Esophagus (tissue), 2 donors: ENCODE data around the gene SLC22A15. TPM values are rescaled to one million over a fixed set of nuclear protein-coding genes. Genes with fewer than 3 reads are reported as not detected.
"Not testable (repeated sequence)": the region's sequence is repeated elsewhere in the genome, so short reads cannot be mapped to it uniquely, and the experiment has no call there.

ENCODE experiments used
- H3K27ac ChIP-seq, 2 donors: one replicate each; pipeline ENCODE4 v1.5.1; 2013; ENCODE audit warnings: low read depth in 2 of 2, mild to moderate bottlenecking in 2 of 2, inconsistent platforms in 1 of 2, low read length in 1 of 2, moderate library complexity in 1 of 2
- H3K27me3 ChIP-seq, 2 donors: one replicate each; pipeline ENCODE4 v1.6.1; 2013; ENCODE audit warnings: low read length in 2 of 2, control low read depth in 1 of 2, mild to moderate bottlenecking in 1 of 2; ENCODE audit not compliant: insufficient read depth in 2 of 2, control insufficient read depth in 1 of 2
- H3K36me3 ChIP-seq, 2 donors: one replicate each; pipeline ENCODE4 v1.6.1; 2013; ENCODE audit warnings: low read length in 1 of 2; ENCODE audit not compliant: control insufficient read depth in 2 of 2, insufficient read depth in 2 of 2
- H3K4me1 ChIP-seq, 2 donors: one replicate each; pipeline ENCODE4 v1.6.1; 2013; ENCODE audit warnings: low read length in 1 of 2; ENCODE audit not compliant: control insufficient read depth in 2 of 2, insufficient read depth in 2 of 2
- H3K4me3 ChIP-seq, 2 donors: one replicate each; pipeline ENCODE4 v1.5.1; 2013; ENCODE audit warnings: low read length in 2 of 2, mild to moderate bottlenecking in 2 of 2, low read depth in 1 of 2, moderate library complexity in 1 of 2
- H3K9me3 ChIP-seq, 2 donors: one replicate each; pipeline ENCODE4 v1.6.1; 2013; ENCODE audit warnings: mild to moderate bottlenecking in 2 of 2, low read depth in 1 of 2, low read length in 1 of 2, moderate library complexity in 1 of 2; ENCODE audit not compliant: control insufficient read depth in 2 of 2, insufficient read depth in 1 of 2
- WGBS, 2 donors: extraction: QIAGEN DNeasy Blood & Tissue Kit; methylation state at CpG; one replicate each; pipeline ENCODE4 v1.1.7; 2013; 5-methylcytosine and 5-hydroxymethylcytosine counted together
- polyA plus RNA-seq, 2 donors: library from polyadenylated mRNA; stranded (reverse); fragments of 200-250 nt; gene quantifications; one replicate each; pipeline ENCODE4 v1.2.3, GENCODE V29; 2013
- donor health status: healthy with polysubstance abuse.
- donor health status: Bipolar disorder and iron deficiency.

Gene SLC22A15
- polyA plus RNA-seq, 2 donors, result 3.1 to 5.1 TPM

DNA sequence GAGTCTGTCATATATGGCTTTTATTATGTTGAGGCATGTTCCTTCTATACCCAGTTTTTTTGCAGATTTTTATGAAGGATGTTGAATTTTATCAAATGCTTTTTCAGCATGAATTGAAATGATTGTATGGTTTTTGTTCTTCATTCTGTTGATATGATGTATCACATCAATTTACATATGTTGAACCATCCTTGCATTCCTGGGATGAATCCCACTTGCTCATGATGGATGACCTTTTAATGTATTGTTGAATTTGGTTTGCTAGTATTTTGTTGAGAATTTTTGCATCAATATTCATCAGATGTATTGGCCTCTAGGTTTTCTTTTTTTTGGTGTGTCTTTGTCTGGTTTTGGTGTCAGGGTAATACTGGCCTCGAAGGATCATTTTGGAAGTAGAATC, 21.6 kb downstream of the SLC22A15 start:
- H3K36me3 ChIP-seq, H3K4me3 ChIP-seq: not testable (repeated sequence)
- WGBS, 2 donors, result 91 to 96% methylated on average over 1 of the region's 1 CpG

DNA sequence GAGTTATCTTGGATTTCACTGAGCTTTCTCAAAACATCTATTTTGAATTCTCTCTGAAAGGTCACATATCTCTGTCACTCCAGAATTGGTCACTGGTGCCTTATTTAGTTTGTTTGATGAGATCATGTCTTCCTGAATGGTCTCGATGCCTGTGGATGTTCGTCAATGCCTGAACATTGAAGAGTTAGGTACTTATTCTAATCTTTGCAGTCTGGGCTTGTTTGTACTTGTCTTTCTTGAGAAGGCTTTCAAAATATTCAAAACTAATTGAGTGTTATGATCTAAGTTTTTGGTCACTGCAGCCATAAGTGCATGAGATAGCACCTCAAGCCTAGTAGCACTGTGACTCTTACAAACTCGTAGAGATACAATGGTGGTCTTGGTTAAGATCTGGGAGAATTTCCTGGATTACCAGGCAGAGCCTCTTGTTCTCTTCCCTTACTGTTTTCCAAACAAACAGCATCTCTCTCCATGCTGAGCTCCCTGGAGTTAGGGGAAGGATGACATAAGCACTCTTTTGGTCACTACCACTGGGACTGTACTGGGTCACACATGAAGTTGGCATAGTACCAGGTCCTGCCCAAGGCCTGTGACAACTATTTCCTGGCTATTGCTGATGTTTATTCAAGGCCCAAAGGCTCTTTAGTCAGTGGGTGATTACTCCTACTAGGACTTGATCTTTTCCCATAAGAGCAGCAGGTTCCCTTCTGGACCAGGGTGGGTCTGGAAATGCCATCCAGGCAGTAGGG, 25.6 kb downstream of the SLC22A15 start:
- Histone ChIP-seq H3K9me3 (no peaks in the 10 kb centered on the region), H3K27me3 (no peaks in the 10 kb centered on the region), H3K4me1 (peaks cover 0 to 3% of the 10 kb centered on the region in 2 donors), H3K4me3 (no peak overlapping the region), H3K27ac (no peak overlapping the region), H3K36me3 (no peaks in the 10 kb centered on the region)
- WGBS, 2 donors, result 44 to 62% methylated on average over 3 of the region's 3 CpGs

More for the DNA sequence above, 21.6 kb downstream of the SLC22A15 start:
- not testable (repeated sequence) for H3K4me1 ChIP-seq, H3K27me3 ChIP-seq, H3K9me3 ChIP-seq, H3K27ac ChIP-seq

DNA sequence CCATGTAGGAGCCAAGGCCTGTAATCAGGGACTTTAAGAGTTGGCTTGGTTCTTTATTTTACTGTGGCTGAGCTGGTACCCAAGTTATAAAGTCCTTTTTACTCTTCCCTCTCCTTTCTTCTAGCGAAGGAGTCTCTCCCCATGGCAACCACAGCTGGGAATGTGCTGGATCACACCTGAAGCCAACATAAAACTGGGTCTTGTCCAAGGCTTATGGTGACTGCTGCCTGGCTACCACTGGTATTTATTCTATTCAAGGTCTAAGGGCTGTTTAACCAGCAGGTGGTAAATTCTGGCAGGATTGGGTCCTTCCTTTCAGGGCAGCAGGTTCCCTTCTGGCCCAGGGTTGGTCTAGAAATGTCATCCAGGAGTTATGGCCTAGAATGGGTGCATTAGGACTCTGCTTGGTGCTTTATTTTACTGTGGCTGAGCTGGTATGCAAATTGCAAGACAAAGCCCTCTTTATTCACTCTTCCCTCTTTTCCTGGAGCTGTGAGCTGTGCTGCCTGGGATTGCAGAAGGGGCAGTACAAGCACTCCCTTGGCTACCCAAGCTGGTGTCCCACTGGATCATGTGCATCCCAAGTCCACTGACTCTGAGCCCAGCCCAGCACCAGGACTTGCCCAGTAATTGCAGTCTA, 26.6 kb downstream of the SLC22A15 start:
- Histone ChIP-seq H3K4me1 (peaks cover 0 to 3% of the 10 kb centered on the region in 2 donors), H3K27me3 (no peaks in the 10 kb centered on the region), H3K36me3 (no peaks in the 10 kb centered on the region), H3K4me3 (no peak overlapping the region), H3K9me3 (no peaks in the 10 kb centered on the region), H3K27ac (no peak overlapping the region)
- WGBS, 2 donors, result 50 to 55% methylated on average over 1 of the region's 1 CpG

DNA sequence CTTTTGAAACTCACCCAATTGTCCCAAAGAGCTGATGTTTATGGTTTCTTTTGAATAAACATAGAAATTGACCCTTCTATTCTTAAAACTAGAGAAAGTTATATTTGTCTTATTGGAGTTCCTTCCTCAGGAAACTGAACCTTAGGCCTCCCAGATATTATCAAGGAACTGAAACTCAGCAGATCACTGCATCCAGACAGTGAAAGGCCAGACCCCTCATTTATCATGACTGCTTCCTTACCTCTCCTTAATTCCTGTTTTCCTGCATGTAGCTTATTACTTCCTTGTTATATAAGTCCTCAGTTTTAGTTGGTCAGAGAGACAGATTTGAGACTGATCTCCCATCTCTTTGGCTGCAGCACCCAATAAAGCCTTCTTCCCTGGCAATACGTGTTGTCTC, 27.5 kb downstream of the SLC22A15 start:
- Histone ChIP-seq H3K27me3 (no peaks in the 10 kb centered on the region), H3K27ac (no peak overlapping the region), H3K4me1 (peaks cover 0 to 3% of the 10 kb centered on the region in 2 donors), H3K9me3 (no peaks in the 10 kb centered on the region), H3K36me3 (no peaks in the 10 kb centered on the region), H3K4me3 (no peak overlapping the region)
- 83 to 88% methylated on average over 1 of the region's 1 CpG for WGBS, 2 donors

DNA sequence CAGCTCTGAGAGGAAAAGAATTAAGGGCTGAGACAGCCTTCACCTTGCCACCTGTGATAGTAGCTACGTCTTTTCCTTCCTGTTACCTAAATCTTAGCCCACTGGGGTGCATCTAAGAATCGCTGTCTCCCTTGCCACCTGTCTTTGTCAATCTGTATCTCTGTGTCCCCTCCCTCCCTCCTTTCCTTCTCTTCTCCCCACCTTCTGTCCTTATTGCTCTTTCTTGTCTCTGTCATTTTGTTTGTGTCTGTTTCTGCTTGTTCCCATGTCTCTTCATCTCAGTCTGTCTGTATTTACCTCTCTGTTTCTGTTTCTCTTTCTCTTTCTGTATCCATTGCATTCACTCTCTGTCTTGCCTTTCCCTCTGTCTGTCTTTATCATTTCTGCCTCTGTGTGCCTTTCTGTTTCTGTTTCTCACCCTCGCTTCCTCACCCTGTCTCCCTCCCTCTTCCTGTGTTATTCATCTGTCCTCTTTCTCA, 30.2 kb downstream of the SLC22A15 start:
- Histone ChIP-seq H3K27me3 (no peaks in the 10 kb centered on the region), H3K27ac (no peak overlapping the region), H3K4me3 (no peak overlapping the region), H3K9me3 (no peaks in the 10 kb centered on the region), H3K36me3 (peaks cover 0 to 3% of the 10 kb centered on the region in 2 donors), H3K4me1 (peaks cover 0 to 3% of the 10 kb centered on the region in 2 donors)
- WGBS, 2 donors, result 67 to 72% methylated on average over 3 of the region's 3 CpGs

DNA sequence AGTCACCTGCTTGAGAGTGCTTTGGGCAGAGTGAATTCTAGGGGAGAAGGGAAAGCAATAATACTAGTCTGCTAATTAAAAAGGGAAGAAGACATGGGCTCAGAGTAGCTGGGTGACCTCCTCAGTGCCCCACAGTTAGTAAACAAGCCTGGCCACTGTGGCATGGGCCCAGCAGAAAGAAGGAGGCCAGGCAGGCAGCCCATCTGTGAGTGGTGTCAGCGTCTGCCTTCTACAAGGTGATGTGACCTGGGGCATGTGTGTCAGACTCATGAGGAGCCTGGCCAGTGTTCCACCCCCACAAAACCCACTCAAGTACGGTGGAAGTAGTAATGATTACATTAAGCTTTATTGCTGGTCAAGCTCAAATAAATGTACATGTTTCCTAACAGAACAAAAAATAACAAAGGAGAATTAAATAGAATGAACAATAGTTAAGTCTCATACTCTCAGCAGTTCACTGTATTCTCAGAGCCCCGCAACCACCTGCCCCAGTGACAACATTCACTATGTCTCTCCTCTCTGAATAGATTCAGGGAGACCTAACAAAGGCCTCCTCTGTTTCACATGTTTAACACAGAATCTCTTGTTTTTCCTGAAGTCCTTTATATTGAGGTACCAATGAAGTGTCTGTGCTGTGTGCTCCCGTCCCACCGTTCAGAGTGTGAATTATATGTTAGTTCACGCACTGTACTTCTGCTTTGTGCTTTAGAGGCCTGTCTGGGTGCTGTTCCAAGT, 32.5 kb downstream of the SLC22A15 start:
- no peaks in the 10 kb centered on the region for H3K4me1 ChIP-seq
- H3K36me3 ChIP-seq, result peaks cover 0 to 3% of the 10 kb centered on the region in 2 donors
- WGBS, 2 donors, result 86 to 89% methylated on average over 6 of the region's 6 CpGs
- H3K27ac ChIP-seq, result no peak overlapping the region
- no peaks in the 10 kb centered on the region for H3K9me3 ChIP-seq
- no peak overlapping the region for H3K4me3 ChIP-seq
- H3K27me3 ChIP-seq, result no peaks in the 10 kb centered on the region

DNA sequence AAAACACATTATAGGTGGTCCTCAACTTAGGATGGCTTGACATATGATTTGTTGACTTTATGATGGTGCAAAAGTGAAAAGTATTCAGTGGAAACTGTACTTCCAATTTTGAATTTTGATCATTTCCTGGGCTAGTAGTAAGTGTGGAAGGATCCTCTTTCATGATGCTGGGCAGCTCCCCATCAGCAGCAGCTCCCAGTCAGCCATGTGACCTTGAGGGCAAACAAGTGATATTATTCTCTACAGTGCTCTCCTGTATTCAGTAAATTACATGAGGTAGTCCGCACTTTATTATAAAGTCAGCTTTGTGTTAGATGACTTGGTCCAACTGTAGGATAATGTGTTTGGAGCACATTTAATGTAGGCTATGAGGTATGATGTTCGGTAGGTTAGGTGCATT, 36.4 kb downstream of the SLC22A15 start:
- Histone ChIP-seq H3K4me1 (no peaks in the 10 kb centered on the region), H3K36me3 (peaks cover 0 to 3% of the 10 kb centered on the region in 2 donors), H3K27me3 (no peaks in the 10 kb centered on the region), H3K9me3 (no peaks in the 10 kb centered on the region), H3K27ac (no peak overlapping the region), H3K4me3 (no peak overlapping the region)
- 96 to 100% methylated on average over 2 of the region's 2 CpGs for whole genome bisulfite sequencing, 2 donors

DNA sequence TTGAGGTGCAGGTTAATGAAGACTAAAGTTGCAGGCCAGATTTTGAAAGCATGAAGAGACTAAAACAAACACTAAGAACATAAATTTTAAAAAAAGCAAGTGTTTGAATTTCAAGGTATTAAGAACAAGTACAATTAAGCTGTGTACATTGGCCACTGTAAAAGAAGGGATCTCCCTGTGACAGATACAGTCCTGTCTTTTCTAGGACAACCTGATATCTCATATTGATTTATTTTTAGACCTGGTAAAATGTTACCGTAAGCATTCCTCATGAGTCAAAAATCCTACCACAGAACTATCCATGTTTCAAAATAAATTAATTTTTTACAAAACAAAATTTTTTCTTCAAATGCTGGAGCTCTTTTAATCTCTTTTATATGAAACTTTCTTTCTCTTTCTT, 39.4 kb downstream of the SLC22A15 start:
- no peaks in the 10 kb centered on the region for H3K27me3 ChIP-seq
- no peaks in the 10 kb centered on the region for H3K36me3 ChIP-seq
- H3K4me1 ChIP-seq, result no peaks in the 10 kb centered on the region
- H3K4me3 ChIP-seq, result no peak overlapping the region
- H3K9me3 ChIP-seq, result no peaks in the 10 kb centered on the region
- WGBS, 2 donors, result 73 to 78% methylated on average over 1 of the region's 1 CpG
- no peak overlapping the region for H3K27ac ChIP-seq

DNA sequence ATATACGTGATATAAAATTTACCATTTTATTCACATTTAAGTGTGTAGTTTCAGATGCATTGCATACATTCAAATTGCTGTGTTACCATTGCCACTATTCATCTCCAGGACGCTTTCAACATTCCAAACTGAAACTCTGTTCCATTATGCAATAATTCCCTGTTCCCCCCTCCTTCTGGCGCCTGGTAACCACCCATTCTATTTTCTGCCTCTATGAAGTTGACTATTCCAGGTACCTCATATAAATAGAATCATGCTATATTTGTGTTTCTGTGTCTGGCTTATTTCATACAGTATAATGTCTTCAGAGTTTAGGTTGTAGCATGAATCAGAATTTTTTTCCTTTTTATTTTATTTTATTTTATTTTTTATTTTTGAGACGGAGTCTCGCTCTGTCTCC, 41.7 kb downstream of the SLC22A15 start:
- Histone ChIP-seq H3K4me3 (no peak overlapping the region), H3K9me3 (no peaks in the 10 kb centered on the region)
- WGBS, 2 donors, result 94 to 95% methylated on average over 5 of the region's 5 CpGs

More for the DNA sequence above, 41.7 kb downstream of the SLC22A15 start:
- Histone ChIP-seq H3K27ac (no peak overlapping the region), H3K4me1 (no peaks in the 10 kb centered on the region), H3K27me3 (no peaks in the 10 kb centered on the region), H3K36me3 (peaks cover 0 to 2% of the 10 kb centered on the region in 2 donors)
